SK-N-SH (cell line): ENCODE measurements around the gene RNU5D-1. TPM values are rescaled to one million over a fixed set of nuclear protein-coding genes. Genes with fewer than 3 reads are reported as not detected.
"Not testable (repeated sequence)": the region's sequence is repeated elsewhere in the genome, so short reads cannot be mapped to it uniquely, and the experiment has no call there.

Experiments used
- CTCF ChIA-PET: fragments of 300-600, 350-600 bp; formaldehyde crosslinking; extraction: SDS; loops from one replicate; lab custom pipeline; 2021; lab: Yijun Ruan, JAX
- POLR2A ChIA-PET: fragments of 350-600 bp; sonication (Branson Sonifier 250); formaldehyde crosslinking; extraction: SDS; loops from one replicate; lab custom pipeline; 2020; ENCODE audit warnings: antibody characterized with exemption, inconsistent platforms; lab: Yijun Ruan, JAX
- DNase-seq: peaks from one replicate; pipeline ENCODE4 v3.0.0; 2012
- H2AFZ ChIP-seq: fragments of 200-600 bp; sonication (generic); 2 replicates; pipeline ENCODE4 v1.8.1; 2016; ENCODE audit warnings: antibody characterized with exemption, mild to moderate bottlenecking, low read depth
- H3F3A ChIP-seq: fragments of 200-600 bp; sonication (generic); replicated peaks from 2 replicates; pipeline ENCODE3; 2016; ENCODE audit warnings: antibody characterized with exemption, mild to moderate bottlenecking; ENCODE audit not compliant: insufficient read depth
- H3K27ac ChIP-seq, 2 experiments: fragments of 200-500 bp in 1 of 2; fragments of 200-600 bp in 1 of 2; sonication (Bioruptor generic) in 1 of 2; sonication (generic), shearing (Covaris generic) in 1 of 2; 2 replicates each; pipeline versions ENCODE4 v1.5.1 to v1.6.1; 2014 to 2016; ENCODE audit warnings: low read depth in 2 of 2, inconsistent platforms in 1 of 2, low read length in 1 of 2, mild to moderate bottlenecking in 1 of 2, mixed read lengths in 1 of 2
- H3K27me3 ChIP-seq: fragments of 200-600 bp; sonication (generic), shearing (Covaris generic); 2 replicates; pipeline ENCODE4 v1.6.1; 2016; ENCODE audit warnings: mixed run types; ENCODE audit not compliant: insufficient read depth
- H3K36me3 ChIP-seq, 2 experiments: fragments of 200-500 bp in 1 of 2; fragments of 200-600 bp in 1 of 2; sonication (Bioruptor generic) in 1 of 2; sonication (generic) in 1 of 2; replicated peaks in 1 of 2; 2 replicates each; pipeline versions ENCODE3 to v1.5.1; 2014 to 2016; ENCODE audit warnings: low read length in 1 of 2, mild to moderate bottlenecking in 1 of 2; ENCODE audit not compliant: insufficient read depth in 2 of 2, control insufficient read depth in 1 of 2
- H3K4me1 ChIP-seq, 2 experiments: fragments of 200-500 bp in 1 of 2; fragments of 200-600 bp in 1 of 2; sonication (Bioruptor generic) in 1 of 2; sonication (generic), shearing (Covaris generic) in 1 of 2; 2 replicates each; pipeline versions ENCODE4 v1.5.1 to v1.6.1; 2014 to 2016; ENCODE audit warnings: low read depth in 1 of 2, low read length in 1 of 2, mixed run types in 1 of 2; ENCODE audit not compliant: insufficient read depth in 2 of 2, control insufficient read depth in 1 of 2
- H3K4me2 ChIP-seq: fragments of 200-600 bp; sonication (generic), shearing (Covaris generic); 2 replicates; pipeline ENCODE4 v1.6.1; 2017; ENCODE audit warnings: mixed run types
- H3K4me3 ChIP-seq, 2 experiments: fragments of 200-500 bp in 1 of 2; fragments of 200-600 bp in 1 of 2; sonication (Bioruptor generic) in 1 of 2; sonication (generic), shearing (Covaris generic) in 1 of 2; 2 replicates each; pipeline versions ENCODE4 v1.5.1 to v1.8.1; 2014 to 2016; ENCODE audit warnings: low read depth in 2 of 2, inconsistent platforms in 1 of 2, low read length in 1 of 2, mild to moderate bottlenecking in 1 of 2, mixed read lengths in 1 of 2, moderate library complexity in 1 of 2
- H3K79me2 ChIP-seq: fragments of 200-600 bp; sonication (generic); 2 replicates; pipeline ENCODE4 v1.8.1; 2017; ENCODE audit warnings: mild to moderate bottlenecking; ENCODE audit not compliant: insufficient read depth
- H3K9ac ChIP-seq: fragments of 200-600 bp; sonication (generic); 2 replicates; pipeline ENCODE4 v1.6.1; 2017; ENCODE audit warnings: mixed run types
- H3K9me2 ChIP-seq: fragments of 200-600 bp; sonication (generic); 2 replicates; pipeline ENCODE4 v1.6.1; 2017; ENCODE audit warnings: mixed run types
- H3K9me3 ChIP-seq: fragments of 200-600 bp; sonication (generic); 2 replicates; pipeline ENCODE4 v1.6.1; 2017; ENCODE audit warnings: mixed run types, mild to moderate bottlenecking, moderate library complexity
- H4K20me1 ChIP-seq: fragments of 200-600 bp; sonication (generic); 2 replicates; pipeline ENCODE4 v1.6.1; 2017; ENCODE audit warnings: mild to moderate bottlenecking, mixed run types; ENCODE audit not compliant: insufficient read depth
- CHD2 ChIP-seq: fragments of 150-350 bp; IDR thresholded peaks from 2 replicates; pipeline ENCODE4 v1.6.1; 2018; ENCODE audit warnings: low read length; ENCODE audit not compliant: partially characterized antibody
- ELF1 ChIP-seq: IDR thresholded peaks from 2 replicates; pipeline ENCODE4 v1.4.0; 2012
- FOXJ3 ChIP-seq: sonication (generic); formaldehyde crosslinking; IDR thresholded peaks from 2 replicates; pipeline ENCODE4 v1.5.1; 2020; ENCODE audit warnings: mild to moderate bottlenecking, missing genetic modification reagents
- FOXM1 ChIP-seq: IDR thresholded peaks from 2 replicates; pipeline ENCODE4 v1.4.0; 2012; ENCODE audit warnings: low read depth, mild to moderate bottlenecking
- GABPA ChIP-seq: IDR thresholded peaks from 2 replicates; pipeline ENCODE4 v1.4.0; 2012; ENCODE audit warnings: low read depth, mild to moderate bottlenecking
- GATA2 ChIP-seq: sonication (generic); formaldehyde crosslinking; IDR thresholded peaks from 2 replicates; pipeline ENCODE4 v1.5.0; 2020; ENCODE audit warnings: mild to moderate bottlenecking, missing genetic modification reagents
- NFIC ChIP-seq: IDR thresholded peaks from 2 replicates; pipeline ENCODE4 v1.4.0; 2012; ENCODE audit warnings: borderline replicate concordance
- RAD21 ChIP-seq: IDR thresholded peaks from 2 replicates; pipeline ENCODE4 v1.6.1; 2012; ENCODE audit warnings: mild to moderate bottlenecking, low read length
- RCOR1 ChIP-seq: fragments of 150-350 bp; IDR thresholded peaks from 2 replicates; pipeline ENCODE4 v1.6.1; 2017; ENCODE audit warnings: antibody characterized with exemption, low read length
- RFX5 ChIP-seq: IDR thresholded peaks from 2 replicates; pipeline ENCODE4 v1.6.1; 2012; ENCODE audit warnings: mild to moderate bottlenecking, improper control_type of control experiment, low read length
- SIN3A ChIP-seq: IDR thresholded peaks from 2 replicates; pipeline ENCODE4 v1.6.1; 2012; ENCODE audit warnings: low read depth, mild to moderate bottlenecking, low read length, moderate library complexity, borderline replicate concordance
- TAF1 ChIP-seq: IDR thresholded peaks from 2 replicates; pipeline ENCODE4 v1.6.1; 2012; ENCODE audit warnings: low read depth, mild to moderate bottlenecking, low read length, moderate library complexity, borderline replicate concordance
- TEAD4 ChIP-seq: IDR thresholded peaks from 2 replicates; pipeline ENCODE4 v1.4.0; 2012; ENCODE audit warnings: mild to moderate bottlenecking, borderline replicate concordance; ENCODE audit not compliant: insufficient read depth
- WGBS: methylation state at CpG from one replicate; pipeline ENCODE4 v1.1.6; 2017; ENCODE audit warnings: low lambda C conversion rate; 5-methylcytosine and 5-hydroxymethylcytosine counted together
- polyA plus RNA-seq, 3 experiments: library from polyadenylated mRNA; depleted of rRNA; stranded (reverse); fragments of >200 nt; gene quantifications; 2 replicates each; pipeline ENCODE4 v1.2.3, GENCODE V29; 2012
- TF ChIP-seq, protein P1 (sequence below): fragments of 200-600 bp; sonication (generic); IDR thresholded peaks from 2 replicates; pipeline ENCODE4 v1.6.1; 2017; ENCODE audit warnings: antibody characterized with exemption, mild to moderate bottlenecking, moderate library complexity
- TF ChIP-seq, protein P2 (sequence below): fragments of 150-350 bp; IDR thresholded peaks from 2 replicates; pipeline ENCODE4 v1.6.1; 2017; ENCODE audit warnings: antibody characterized with exemption, low read length, low read depth, borderline replicate concordance
- TF ChIP-seq, protein P3 (sequence below): fragments of 150-350 bp; IDR thresholded peaks from 2 replicates; pipeline ENCODE4 v1.6.1; 2016; ENCODE audit warnings: mild to moderate bottlenecking, low read depth, low read length

Gene RNU5D-1
- polyA plus RNA-seq, 1 of the 3 experiments (the other 2 are of a cell fraction): not detected

DNA sequence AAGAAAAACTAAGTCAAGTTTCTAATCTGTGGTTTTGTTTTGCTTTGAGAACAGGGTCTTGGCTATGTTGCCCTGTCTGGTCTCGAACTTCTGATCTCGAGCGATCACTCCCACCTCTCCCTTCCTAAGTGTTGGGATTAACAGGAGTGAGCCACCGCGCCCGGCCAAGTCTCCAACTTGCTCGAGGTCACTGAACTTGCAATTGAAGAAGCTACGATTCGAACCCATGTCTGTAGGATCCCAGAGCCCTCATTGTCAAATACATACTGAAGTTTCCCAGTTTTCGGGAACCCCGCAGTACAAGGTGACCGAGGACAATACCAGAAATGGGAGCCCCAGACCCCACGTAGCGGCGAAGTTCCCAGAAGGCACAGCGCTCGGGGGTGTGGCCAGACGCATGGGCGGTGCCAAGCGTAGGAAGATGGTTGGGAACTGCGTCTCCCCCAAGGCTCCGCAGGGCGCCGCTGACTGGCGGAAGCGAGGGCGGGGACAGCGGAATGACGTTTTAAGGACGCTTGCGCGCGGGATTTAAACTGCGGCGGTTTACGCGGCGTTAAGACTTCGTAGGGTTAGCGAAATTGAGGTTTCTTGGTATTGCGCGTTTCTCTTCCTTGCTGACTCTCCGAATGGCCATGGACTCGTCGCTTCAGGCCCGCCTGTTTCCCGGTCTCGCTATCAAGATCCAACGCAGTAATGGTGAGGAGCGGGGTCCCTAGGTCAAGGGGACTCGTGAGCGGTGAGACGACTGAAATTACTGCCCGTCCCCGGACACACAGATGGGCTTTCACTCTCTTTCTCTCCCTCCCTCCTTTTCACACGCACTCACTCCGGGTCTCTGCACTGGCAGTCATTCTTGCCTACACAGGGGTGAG lies 8.6 kb upstream of the RNU5D-1 start, which contains the start of gene KIF2C (continued):
- TF ChIP-seq RFX5 (no peak), NFIC (no peak), FOXJ3 (CRISPR knock-in tag) (no peak), SIN3A (peak; percentile 99), RCOR1 (no peak), ELF1 (peak; percentile 64), TEAD4 (no peak), RAD21 (no peak)
- TF ChIP-seq, protein P1, sequence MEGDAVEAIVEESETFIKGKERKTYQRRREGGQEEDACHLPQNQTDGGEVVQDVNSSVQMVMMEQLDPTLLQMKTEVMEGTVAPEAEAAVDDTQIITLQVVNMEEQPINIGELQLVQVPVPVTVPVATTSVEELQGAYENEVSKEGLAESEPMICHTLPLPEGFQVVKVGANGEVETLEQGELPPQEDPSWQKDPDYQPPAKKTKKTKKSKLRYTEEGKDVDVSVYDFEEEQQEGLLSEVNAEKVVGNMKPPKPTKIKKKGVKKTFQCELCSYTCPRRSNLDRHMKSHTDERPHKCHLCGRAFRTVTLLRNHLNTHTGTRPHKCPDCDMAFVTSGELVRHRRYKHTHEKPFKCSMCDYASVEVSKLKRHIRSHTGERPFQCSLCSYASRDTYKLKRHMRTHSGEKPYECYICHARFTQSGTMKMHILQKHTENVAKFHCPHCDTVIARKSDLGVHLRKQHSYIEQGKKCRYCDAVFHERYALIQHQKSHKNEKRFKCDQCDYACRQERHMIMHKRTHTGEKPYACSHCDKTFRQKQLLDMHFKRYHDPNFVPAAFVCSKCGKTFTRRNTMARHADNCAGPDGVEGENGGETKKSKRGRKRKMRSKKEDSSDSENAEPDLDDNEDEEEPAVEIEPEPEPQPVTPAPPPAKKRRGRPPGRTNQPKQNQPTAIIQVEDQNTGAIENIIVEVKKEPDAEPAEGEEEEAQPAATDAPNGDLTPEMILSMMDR: no peak
- TF ChIP-seq, protein P2, sequence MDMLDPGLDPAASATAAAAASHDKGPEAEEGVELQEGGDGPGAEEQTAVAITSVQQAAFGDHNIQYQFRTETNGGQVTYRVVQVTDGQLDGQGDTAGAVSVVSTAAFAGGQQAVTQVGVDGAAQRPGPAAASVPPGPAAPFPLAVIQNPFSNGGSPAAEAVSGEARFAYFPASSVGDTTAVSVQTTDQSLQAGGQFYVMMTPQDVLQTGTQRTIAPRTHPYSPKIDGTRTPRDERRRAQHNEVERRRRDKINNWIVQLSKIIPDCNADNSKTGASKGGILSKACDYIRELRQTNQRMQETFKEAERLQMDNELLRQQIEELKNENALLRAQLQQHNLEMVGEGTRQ: no peak

DNA sequence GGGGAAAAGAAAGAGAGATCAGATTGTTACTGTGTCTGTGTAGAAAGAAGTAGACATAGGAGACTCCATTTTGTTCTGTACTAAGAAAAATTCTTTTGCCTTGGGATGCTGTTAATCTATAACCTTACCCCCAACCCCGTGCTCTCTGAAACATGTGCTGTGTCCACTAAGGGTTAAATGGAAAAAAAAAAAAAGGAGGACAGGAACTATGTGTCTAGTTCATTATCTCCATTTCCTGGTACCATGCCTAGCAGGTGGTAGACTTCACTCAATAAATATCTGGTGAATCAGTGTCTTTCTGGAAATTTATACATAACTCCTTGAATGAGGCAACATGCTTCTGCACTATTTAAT lies 8.0 kb upstream of the RNU5D-1 start:
- peaks cover 42% of the 10 kb centered on the region for H3K79me2 ChIP-seq
- H3F3A ChIP-seq, H3K4me1 ChIP-seq, H3K36me3 ChIP-seq, H3K27me3 ChIP-seq, H4K20me1 ChIP-seq, H3K9me3 ChIP-seq, H3K9me2 ChIP-seq, POLR2A ChIA-PET, DNase-seq: not testable (repeated sequence)
- H2AFZ ChIP-seq: peak overlapping the region; percentile 95
- 100% methylated on average over 1 of the region's 1 CpG for WGBS
- peak overlapping the region; percentile 93 for H3K4me2 ChIP-seq
- peak overlapping the region; percentile 58 to 85 for H3K4me3 ChIP-seq
- H3K27ac ChIP-seq: peak overlapping the region; percentile 89
- CTCF ChIA-PET: interaction anchor here (0.7 to 1.0 kb wide), 2 partner anchors 52 to 64 kb away, joined by 3 read pairs; no protein-coding TSS in a partner anchor
- H3K9ac ChIP-seq: peak overlapping the region; percentile 76

DNA sequence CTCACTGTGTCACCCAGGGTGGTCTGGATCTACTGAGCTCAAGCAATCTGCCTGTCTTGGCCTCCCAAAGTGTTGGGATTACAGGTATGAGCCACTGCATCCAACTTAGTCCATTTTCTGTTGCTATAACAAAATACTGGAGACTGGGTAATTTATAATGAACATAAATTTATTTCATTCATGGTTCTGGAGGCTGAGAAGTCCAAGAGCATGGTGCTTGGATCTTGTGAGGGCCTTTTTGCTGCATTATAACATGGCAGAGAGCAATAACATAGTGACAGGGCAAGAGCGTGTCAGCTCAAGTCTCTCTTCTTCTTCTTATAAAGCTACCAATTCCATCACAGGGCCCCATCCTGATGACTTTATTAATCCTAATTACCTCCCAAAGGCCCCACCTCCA lies 5.0 kb upstream of the RNU5D-1 start:
- peaks cover 0 to 5% of the 10 kb centered on the region in 2 experiments; a peak in 1 of 4 replicates for H3K4me1 ChIP-seq
- H3K4me2 ChIP-seq: no peak overlapping the region
- TF ChIP-seq, protein P3, sequence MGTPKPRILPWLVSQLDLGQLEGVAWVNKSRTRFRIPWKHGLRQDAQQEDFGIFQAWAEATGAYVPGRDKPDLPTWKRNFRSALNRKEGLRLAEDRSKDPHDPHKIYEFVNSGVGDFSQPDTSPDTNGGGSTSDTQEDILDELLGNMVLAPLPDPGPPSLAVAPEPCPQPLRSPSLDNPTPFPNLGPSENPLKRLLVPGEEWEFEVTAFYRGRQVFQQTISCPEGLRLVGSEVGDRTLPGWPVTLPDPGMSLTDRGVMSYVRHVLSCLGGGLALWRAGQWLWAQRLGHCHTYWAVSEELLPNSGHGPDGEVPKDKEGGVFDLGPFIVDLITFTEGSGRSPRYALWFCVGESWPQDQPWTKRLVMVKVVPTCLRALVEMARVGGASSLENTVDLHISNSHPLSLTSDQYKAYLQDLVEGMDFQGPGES: no peak
- TF ChIP-seq GATA2 (no peak), RFX5 (no peak), NFIC (no peak), SIN3A (no peak), CHD2 (no peak), TEAD4 (no peak), GABPA (no peak), FOXM1 (no peak), TAF1 (no peak)
- TF ChIP-seq, all 33 proteins: peak for 0
- H3K79me2 ChIP-seq: peaks cover 13% of the 10 kb centered on the region
- no peaks in the 10 kb centered on the region for H3K27me3 ChIP-seq
- POLR2A ChIA-PET: no interaction called here
- no peak overlapping the region for H3K4me3 ChIP-seq
- H4K20me1 ChIP-seq: no peaks in the 10 kb centered on the region
- WGBS: 92% methylated on average over 1 of the region's 1 CpG
- H3K9ac ChIP-seq: no peak overlapping the region
- H3K9me3 ChIP-seq: no peaks in the 10 kb centered on the region
- H3K9me2 ChIP-seq: no peaks in the 10 kb centered on the region
- H3K36me3 ChIP-seq: no peaks in the 10 kb centered on the region
- no peak overlapping the region for H2AFZ ChIP-seq
- H3F3A ChIP-seq: peaks cover 20% of the 10 kb centered on the region
- H3K27ac ChIP-seq: no peak overlapping the region
- no peak for DNase-seq
- CTCF ChIA-PET: interaction anchor here (1.2 kb wide), 1 partner anchor 8 kb away, joined by 4 read pairs; no protein-coding TSS in a partner anchor
